Stromal cell of bone marrow (primary cell): ENCODE measurements around the gene LMF1.
"Not testable (repeated sequence)": the region's sequence is repeated elsewhere in the genome, so short reads cannot be mapped to it uniquely, and the experiment has no call there.

Source experiments
- DNase-seq: peaks from one replicate; pipeline ENCODE4 v3.0.0-alpha.2; 2012; ENCODE audit warnings: low read depth

The LMF1 gene

GRCh38 chr16:893360-893759 lies 77.4 kb downstream of the LMF1 start:
- DNase-seq = no peak

GRCh38 chr16:892536-893255 lies 78.1 kb downstream of the LMF1 start:
- DNase-seq = no peak

- DNase-seq = no peak
Observed at GRCh38 chr16:892006-892405, 78.8 kb downstream of the LMF1 start.

- no peak for DNase-seq
Observed at GRCh38 chr16:891353-891740, 79.4 kb downstream of the LMF1 start.

GRCh38 chr16:890716-891352 lies 80.0 kb downstream of the LMF1 start:
- no peak for DNase-seq

GRCh38 chr16:890217-890616 lies 80.6 kb downstream of the LMF1 start:
- no peak for DNase-seq

- no peak for DNase-seq
Observed at GRCh38 chr16:889586-889985, 81.2 kb downstream of the LMF1 start.

GRCh38 chr16:888901-889570 lies 81.7 kb downstream of the LMF1 start:
- no peak for DNase-seq

GRCh38 chr16:888456-888855 lies 82.3 kb downstream of the LMF1 start:
- DNase-seq = not testable (repeated sequence)

GRCh38 chr16:887846-888245 lies 82.9 kb downstream of the LMF1 start:
- DNase-seq = no peak

GRCh38 chr16:886802-887731 lies 83.7 kb downstream of the LMF1 start:
- no peak for DNase-seq

GRCh38 chr16:886084-886543 lies 84.7 kb downstream of the LMF1 start:
- DNase-seq = no peak

GRCh38 chr16:885391-885790 lies 85.4 kb downstream of the LMF1 start:
- no peak for DNase-seq

GRCh38 chr16:884232-884631 lies 86.6 kb downstream of the LMF1 start:
- DNase-seq = no peak

- no peak for DNase-seq
Observed at GRCh38 chr16:883781-884180, 87.0 kb downstream of the LMF1 start.

GRCh38 chr16:883340-883739 lies 87.4 kb downstream of the LMF1 start:
- no peak for DNase-seq

- not testable (repeated sequence) for DNase-seq
Observed at GRCh38 chr16:882671-883070, 88.1 kb downstream of the LMF1 start.

GRCh38 chr16:882256-882655 lies 88.5 kb downstream of the LMF1 start:
- no peak for DNase-seq

GRCh38 chr16:881219-882097 lies 89.3 kb downstream of the LMF1 start:
- DNase-seq = no peak

GRCh38 chr16:880471-881171 lies 90.2 kb downstream of the LMF1 start:
- no peak for DNase-seq

- DNase-seq = no peak
Observed at GRCh38 chr16:879986-880385, 90.8 kb downstream of the LMF1 start.
